LNCAP (cell line): ENCODE results near the gene TIGD3.

Source experiments
- TF ChIP-seq, protein P1 (sequence below): fragments of 450-650 bp; IDR thresholded peaks from 2 replicates; pipeline ENCODE4 v1.5.1; 2017; ENCODE audit warnings: mild to moderate bottlenecking

TIGD3 gene

DNA sequence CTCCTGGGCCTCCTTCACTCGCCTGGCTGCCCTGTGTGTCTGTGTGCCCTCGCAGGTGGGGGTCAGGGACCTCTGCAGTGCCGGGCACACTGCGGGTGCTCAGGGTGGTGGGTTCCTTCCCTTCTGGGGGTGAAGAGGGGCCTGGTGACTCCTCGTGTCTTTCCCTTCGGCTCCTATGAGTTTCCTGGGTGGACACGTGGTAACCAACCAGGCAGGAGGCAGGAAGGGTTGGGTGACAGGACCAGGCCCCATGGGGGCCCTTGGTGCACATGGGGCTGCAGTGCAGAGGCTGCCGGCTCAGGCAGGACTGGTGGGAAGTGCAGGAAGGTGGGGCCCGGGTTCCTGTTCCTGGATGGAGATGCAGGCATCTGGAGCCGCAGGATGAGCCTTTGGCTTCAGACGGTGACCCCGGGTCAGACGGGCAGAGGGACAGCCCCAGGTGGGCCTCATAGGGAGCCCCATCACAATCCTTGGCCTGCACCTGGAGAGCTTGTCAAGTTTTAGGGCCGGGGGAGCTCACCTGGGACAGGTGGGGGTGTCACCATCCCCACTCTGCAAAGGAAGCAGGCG is 41.5 kb downstream of the TIGD3 start:
- TF ChIP-seq, protein P1, sequence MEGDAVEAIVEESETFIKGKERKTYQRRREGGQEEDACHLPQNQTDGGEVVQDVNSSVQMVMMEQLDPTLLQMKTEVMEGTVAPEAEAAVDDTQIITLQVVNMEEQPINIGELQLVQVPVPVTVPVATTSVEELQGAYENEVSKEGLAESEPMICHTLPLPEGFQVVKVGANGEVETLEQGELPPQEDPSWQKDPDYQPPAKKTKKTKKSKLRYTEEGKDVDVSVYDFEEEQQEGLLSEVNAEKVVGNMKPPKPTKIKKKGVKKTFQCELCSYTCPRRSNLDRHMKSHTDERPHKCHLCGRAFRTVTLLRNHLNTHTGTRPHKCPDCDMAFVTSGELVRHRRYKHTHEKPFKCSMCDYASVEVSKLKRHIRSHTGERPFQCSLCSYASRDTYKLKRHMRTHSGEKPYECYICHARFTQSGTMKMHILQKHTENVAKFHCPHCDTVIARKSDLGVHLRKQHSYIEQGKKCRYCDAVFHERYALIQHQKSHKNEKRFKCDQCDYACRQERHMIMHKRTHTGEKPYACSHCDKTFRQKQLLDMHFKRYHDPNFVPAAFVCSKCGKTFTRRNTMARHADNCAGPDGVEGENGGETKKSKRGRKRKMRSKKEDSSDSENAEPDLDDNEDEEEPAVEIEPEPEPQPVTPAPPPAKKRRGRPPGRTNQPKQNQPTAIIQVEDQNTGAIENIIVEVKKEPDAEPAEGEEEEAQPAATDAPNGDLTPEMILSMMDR, result no peak

DNA sequence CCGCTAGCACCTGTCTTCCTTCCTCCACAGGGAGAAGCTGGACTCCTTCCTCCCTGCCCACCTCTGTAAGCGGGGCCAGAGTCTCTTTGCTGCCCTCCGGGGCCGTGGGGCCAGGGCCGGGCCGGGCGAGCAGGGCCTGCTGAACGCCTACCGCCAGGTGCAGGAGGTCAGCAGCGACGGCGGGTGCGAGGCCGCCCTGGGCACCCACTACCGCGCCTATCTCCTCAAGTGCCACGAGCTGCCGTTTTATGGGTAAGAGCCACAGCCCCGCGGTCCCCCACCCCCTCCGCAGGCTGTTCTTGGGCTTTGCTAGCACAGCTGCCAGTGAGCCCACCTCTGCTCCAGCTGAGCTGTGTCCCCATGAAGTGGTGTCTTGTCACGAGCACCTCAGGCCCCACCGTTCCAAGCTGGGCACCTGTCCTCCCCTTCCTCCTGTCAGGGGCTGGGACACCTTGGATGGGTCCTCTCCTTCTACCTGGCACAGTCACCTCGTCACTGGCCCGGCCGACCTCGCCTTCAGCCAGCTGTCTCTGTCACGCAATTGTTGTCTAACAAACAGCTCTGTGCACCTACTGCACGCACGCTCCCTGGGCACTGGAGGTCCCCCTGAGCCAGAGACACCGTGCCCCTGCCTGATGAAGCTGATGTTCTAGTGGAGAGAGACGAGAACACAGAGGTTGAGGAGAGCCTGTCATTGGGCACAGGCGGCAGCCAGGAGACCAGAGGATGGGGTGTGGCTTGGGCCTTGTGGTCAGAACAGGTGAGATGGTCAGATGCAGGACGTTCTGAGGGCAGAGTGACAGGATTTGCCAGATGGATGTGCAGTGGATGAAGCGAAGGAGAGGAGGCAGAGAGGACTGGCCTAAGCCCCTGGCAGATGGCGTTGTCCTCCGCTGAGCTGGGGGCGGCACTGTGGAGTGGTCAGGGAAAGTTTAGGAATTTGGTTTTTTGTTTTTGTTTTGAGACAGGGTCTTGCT is 42.5 kb downstream of the TIGD3 start:
- TF ChIP-seq, protein P1, result no peak

DNA sequence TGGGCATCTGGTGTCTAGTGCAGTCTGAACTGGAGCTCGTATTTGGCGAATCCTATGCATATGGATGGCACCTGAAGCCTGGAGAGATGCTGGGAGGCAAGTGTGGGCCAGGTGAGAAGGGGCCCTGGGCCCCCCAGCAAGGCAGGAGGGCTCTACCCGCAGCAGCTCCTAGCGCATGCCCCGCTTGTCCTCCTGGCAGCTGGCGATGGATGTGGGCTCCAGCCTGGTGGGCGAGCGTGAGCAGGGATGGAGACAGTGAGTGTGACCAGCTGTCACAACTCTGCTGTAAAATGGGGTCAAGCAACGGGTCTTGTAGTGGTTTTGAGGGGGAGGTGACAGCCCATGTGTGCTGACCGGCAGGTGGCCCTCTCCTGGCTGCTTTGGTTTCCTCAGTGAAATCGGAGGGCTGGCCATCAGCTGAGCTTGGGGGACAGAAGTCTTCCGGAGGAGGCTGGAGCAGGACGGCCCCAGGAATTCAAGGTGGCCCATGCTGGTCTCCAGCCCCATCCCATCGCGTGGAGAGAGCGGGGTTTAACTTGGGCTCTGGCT is 43.9 kb downstream of the TIGD3 start:
- TF ChIP-seq, protein P1, result no peak

DNA sequence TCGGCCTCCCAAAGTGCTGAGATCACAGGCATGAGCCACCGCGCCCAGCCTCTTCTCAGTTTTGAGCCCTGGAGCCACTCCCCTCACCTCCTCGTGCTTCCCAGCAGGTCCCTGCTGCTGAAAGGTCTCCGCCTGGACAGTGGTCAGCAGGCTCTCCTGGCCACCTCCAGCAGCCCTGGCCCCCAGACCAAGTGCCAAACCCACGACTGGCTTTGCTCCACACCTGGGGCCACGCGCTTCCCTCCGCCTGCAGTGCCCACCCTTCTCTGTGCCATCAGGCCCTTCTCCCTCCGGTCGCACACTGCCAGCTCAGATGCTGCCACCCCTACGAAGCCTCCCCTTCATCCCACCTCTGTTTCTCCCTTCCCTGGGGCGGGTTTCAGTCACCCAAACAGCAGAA is 44.7 kb downstream of the TIGD3 start:
- TF ChIP-seq, protein P1, result no peak

DNA sequence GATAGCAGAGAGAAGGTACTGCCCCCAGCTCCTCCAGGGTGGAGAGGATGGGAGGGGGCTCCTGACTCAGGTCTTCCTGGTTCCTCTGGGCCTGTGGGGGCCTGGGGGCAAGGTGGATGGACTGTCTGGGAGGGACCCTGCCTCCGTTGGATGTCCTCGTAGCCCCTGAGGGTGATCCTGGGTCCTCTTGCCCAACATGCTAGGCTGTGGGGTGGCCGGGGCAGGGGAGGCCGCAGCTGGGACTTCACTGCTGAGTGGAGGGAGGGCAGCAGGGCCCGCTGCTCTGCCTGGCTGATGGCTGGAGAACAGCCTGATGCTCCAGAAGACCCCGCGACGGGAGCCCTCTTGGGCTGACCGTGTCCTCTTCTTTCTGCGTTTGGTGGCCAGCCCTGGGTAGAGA is 45.3 kb downstream of the TIGD3 start:
- TF ChIP-seq, protein P1, result no peak

DNA sequence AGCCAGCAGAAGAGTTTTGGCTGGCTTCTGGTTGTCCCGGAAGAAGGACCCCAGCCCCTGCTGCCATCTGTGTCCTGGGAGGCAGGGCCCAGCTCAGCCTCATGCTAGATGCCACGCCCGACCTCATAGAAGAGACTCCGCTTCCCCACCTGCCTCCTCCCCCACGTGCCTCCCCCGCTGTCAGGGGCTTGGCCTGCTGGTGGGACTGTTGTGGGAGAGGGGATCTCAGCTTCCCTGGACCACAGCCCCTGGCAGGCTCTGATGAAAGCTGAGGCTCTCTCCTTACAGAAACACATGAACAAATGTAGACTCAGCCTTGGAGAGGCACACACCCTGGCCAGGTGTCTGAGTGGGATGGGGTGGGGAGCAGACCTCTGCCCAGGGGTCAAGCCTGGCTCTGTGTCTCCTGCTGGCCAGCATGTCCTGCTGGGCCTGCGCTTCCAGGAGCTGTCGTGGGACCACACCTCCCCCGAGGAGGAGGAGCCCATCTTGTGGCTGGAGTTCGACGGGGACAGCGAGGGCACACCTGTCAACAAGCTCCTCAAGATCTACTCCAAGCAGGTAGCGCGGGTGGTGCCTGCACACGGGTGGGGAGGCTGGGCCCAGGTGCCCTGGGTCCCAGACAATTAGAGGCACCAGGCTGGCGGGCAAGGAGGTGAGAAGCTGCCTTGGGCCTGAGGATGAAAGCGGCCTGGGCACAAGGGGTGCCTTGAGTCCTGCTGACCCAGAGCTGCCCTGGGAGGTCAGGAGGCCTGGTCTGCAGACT is 45.9 kb downstream of the TIGD3 start:
- TF ChIP-seq, protein P1, result no peak

DNA sequence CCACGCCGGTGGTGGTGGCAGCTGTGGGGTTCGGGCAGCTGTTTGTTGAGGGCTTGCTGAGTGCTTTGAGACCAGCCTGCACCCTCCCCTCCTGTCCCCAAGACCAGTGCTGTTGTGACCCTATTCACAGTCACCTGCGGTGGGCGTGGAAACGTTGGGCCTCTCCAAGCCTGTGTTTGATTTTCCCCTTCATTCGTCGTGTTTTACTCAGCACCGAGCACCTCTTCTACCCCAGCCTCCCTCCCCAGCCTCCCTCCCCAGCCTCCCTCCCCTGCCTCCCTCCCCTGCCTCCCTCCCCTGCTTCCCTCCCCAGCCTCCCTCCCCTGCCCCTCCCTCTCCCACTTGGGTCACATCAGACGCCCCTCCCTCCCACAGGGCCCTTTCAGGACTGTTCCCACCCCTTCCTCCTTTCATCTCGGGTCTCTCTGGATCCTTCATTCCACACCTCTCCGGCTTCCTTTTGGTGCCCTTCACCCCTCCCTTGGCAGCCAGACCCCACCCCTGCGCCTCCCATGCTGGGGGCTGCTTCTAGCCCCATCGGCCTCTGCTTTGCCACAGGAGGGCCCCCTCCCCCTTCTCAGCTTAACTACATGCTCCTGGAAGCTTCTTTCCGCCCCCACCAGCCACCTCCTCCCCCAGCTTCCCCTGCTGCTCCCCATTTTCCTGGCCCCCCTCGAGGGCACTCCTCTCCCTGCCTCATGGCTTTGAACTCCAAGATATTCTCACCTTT is 46.7 kb downstream of the TIGD3 start:
- TF ChIP-seq, protein P1, result no peak
